GM21423 (cell line): ENCODE measurements around the gene ALKBH6.
"Not testable (repeated sequence)": the region's sequence is repeated elsewhere in the genome, so short reads cannot be mapped to it uniquely, and the experiment has no call there.

Experiments used
- ATAC-seq: cut with Tn5 transposase; IDR thresholded peaks from one replicate; pipeline ENCODE4 v1.9.1; 2021; ENCODE audit warnings: mild to moderate bottlenecking, moderate library complexity; ENCODE audit not compliant: unreplicated experiment

The ALKBH6 gene

DNA sequence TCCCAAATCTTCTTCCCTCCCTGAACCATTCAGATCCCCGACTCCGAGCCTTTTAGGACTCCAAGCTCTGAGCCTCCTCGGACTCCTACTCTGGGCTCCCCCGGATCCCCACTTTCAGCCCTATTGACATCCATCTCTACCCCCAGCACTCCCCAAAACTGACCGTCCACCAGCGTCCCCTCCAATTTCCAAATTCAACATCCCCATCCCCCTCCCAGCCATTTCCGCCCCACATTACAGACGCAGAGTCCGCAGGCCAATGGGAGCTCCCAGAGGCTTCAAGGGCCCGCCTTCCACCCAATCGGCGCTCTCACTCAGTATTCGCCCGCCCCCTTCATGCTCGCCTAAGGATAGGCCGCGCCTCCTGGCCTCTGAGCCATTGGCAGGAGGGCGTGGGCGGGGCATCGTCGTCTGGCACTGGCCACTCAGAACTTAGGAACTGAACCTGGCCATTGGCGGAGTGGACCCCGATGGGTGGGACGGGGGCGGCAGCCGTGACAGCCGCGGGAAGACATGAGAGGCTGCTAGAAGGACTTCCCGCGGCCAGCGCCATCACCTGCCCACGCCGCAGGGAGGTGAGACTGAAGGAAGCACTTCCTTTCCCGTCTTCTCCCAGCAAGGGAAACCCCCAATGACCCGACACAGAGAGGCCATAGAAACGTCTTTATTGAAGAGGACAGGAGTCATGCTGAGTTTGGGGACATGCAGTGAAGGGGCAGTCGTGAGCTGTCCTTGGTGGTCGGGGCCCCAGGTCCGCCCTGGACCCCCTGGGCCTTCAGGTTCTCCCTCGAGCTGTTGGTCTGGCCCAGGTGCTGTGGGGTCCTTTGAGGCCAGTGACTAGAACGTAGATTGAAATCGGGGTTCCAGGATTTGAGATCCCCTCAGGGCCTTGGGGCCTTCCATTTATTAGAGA is at the start of gene ALKBH6:
Gene ALKBH6 (minus strand): TSS at position 202 of the 913 bp plus-strand sequence. CDS start 816 bp downstream, outside the sequence.
- peak; percentile 93 for ATAC-seq

GRCh38 chr19:36061367-36061766 is 47.4 kb upstream of the ALKBH6 start:
- no peak for ATAC-seq

DNA sequence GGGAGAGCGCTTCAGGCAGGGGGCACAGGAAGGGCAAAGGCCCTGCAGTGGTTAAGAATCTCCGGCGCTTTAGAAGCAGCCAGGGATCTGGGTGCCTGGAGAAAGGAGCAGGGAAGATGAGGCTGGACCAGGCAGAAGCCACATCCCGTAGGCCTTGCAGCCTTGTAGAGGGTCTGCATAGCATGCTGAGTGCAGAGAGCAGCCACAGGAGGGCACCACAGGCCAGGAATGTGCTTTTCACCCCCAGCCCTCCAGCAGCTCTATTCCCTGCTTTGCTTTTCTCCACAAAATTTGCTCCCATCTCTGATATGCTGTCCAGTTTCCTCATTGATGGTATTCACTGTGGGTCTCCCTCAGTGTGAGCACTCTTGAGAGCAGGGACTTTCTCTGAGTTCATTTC is 46.4 kb upstream of the ALKBH6 start:
- ATAC-seq: no peak

DNA sequence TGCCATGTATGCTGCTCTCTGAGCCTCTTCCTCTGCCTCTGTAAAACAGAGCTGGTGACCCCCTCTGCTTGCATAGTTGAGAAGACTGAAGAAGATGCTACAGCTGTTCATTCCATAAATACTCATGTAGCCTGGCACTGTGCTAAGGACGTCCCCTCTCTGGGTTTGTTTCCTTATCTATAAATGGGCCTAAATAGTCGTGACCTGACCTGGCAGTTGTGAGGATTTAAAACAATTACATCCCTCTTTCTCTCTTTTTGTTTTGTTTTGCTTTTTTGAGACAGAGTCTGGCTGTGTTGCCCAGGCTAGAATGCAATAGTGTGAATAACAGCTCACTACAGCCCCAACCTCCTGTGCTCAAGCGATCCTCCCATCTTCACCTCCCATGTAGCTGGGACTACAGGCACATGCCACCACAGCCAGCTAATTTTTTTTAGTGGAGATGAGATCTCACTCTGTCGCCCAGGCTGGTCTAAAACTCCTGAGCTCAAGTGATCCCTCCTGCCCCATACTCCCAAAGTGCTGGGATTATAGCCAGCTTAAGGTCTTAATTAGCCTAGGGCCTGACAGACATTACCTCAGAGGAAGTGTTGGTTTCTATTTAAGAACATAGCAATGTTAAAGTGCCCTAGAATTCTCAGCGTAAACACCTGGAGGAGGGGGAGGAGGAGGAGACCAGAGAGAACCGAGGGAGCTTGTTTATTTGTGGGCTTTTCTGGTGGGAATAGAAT is 45.3 kb upstream of the ALKBH6 start:
- ATAC-seq: no peak

DNA sequence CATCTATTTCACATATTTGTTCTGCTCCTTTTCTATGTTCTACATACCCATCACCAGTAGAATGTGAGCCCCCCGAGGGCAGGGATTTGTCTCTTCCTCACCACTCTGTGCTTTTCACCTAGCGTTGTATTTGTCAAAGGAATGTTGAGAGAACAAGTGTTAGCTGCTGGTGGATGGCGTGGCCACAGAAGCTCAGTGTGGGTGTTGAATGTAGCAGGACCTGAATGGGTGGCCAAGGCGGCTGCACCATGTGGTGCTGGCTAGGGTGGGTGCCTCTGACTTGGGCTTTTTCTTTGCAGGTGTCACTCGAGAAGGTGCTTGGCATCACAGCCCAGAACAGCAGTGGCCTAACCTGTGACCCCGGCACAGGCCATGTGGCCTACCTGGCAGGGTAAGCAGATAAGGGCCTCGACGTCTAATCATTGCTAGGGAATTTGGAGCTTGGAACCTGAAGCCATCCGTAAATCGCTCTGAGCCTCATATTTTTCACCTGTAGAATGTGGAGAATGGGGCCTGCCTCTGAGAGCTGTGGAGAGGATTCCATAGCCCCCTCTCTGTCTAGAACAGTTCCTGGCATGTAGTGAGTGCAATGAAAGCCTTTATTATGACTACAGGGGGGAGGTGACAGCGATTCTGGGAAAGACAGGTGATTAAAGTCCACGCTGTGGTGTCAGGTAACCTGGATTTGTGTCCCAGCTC is 44.6 kb upstream of the ALKBH6 start:
- no peak for ATAC-seq

DNA sequence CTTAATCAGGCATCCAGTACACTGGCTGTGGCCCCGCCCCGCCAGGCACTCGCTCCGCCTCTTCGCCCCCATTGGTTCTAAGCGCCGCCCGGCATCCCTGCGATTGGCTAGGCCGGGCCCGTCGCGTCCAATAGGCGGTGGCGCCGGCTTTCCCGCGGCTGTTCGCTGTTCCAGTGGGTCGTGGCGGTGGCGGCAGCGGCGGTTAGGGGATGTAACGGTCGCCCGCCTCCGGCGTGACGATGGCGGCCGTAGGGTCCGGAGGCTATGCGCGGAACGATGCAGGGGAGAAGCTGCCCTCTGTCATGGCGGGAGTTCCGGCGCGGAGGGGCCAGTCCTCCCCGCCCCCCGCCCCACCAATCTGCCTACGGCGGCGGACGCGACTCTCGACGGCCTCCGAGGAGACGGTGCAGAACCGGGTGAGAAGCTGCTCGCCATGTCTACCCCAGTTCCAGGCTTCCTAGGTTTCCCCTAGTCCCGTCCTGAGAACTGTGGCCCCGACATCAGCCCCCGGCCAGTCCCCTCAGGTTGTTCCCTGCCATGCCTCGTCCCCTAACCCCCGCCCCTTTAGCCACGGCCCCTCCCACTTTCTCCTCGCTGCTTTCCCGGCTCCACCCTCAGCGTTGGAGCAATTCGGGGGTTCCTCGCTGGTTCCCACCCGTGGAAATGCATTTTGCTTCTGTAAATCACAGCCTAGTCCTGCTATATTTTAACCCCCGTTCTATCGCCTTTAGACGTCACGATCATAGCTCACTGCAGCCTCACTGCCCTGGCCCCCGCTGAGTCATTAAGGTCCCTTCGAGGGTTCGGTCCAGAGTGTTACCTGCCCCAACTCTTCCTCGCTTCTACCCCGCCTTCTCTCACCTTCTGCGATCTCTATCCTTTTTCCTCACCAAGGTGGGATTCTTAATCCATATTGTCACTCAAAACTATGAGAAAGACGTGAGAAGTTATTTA is 41.0 kb upstream of the ALKBH6 start, which contains the start of gene WDR62:
Gene WDR62 (plus strand): TSS at position 165 of the 954 bp plus-strand sequence. CDS start 75 bp downstream, at position 240.
- ATAC-seq: peak; percentile 64

GRCh38 chr19:36054119-36054732 is 40.2 kb upstream of the ALKBH6 start, which contains the start of gene THAP8:
Gene THAP8, minus strand, starts transcription at chr19:36054285. Its CDS starts 68 bp downstream, at chr19:36054217.
- peak; percentile 75 for ATAC-seq

- no peak for ATAC-seq
Observed at GRCh38 chr19:36051637-36052036, 37.6 kb upstream of the ALKBH6 start.

GRCh38 chr19:36051236-36051635 is 37.2 kb upstream of the ALKBH6 start:
- ATAC-seq: no peak

DNA sequence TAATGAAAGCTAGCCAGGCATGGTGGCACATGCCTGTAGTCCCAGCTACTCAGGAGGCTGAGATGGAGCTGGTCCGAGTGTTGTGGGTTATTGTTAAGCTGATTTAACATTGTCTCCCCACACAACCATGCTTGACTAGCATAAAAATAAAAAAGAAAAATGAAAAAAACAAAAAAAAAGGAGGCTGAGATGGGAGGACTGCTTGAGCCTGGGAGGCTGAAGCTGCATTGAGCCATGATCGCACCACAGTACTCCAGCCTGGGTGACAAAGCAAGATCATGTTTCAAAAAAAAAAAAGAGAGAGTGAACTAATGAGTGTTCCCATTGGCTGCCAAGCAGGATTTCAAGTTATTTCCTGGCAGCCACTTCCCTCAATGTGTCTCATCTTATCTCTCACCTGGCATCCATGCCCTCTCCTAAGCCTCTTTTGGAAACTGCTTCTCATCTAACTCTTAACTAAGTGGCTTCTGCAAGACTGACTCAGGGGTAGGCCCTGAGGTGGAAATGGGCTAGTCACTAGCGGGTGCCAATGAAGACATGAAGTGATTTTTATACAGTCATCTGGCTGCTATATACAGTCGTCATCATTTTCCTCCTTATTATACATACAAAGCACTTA is 35.2 kb upstream of the ALKBH6 start:
- no peak for ATAC-seq

DNA sequence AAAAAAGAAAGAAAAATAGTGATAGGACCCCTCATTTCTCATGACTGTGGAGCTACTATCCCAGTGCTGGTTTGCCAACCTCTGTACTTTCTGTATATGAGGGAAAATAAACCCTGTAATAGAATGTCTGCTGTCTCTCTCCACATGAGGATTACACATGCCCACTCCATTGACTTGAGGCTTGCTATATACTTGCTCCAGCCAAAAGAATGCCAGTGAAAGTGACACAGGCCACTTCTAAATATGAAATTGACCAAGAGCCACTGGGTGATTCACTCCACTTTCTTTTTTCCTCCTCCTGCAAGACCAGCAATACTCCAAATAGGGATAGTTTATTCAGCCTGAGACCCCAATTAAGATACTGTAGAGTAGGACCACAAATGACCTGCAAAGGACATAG is 33.8 kb upstream of the ALKBH6 start:
- ATAC-seq: no peak

DNA sequence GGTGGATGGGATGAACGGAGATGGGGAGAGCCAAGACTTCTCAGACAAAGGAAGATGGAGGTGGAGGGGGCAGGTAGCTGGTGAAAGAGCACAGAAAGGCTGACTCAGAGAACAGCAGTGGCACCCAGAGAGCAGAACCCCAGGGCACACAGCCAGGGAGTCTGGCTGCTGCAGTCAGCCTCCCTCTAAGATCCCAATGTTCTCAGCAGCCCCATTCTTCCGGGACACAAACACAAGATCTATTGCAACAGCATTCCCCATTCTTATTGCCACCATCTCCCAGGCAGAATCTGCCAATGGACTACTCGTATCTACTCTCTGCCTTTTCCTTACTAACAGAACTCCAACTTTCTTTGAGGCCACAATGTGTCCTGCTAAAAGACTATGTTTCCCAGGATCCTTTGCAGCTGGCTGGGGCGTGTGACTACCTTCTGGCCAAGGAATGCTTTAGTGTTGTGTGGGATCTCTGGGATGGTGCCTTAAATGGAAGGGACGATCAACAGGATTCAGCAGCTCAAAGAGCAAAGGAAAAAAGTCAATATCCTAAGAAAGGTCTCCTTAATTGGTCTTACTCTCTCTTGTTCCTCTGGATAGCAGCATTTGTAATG is 32.5 kb upstream of the ALKBH6 start:
- no peak for ATAC-seq

GRCh38 chr19:36043952-36044351 is 29.9 kb upstream of the ALKBH6 start:
- no peak for ATAC-seq

- ATAC-seq: no peak
Observed at GRCh38 chr19:36041831-36042230, 27.8 kb upstream of the ALKBH6 start.

- not testable (repeated sequence) for ATAC-seq
Observed at GRCh38 chr19:36041092-36041491, 27.1 kb upstream of the ALKBH6 start.

GRCh38 chr19:36040495-36040894 is 26.5 kb upstream of the ALKBH6 start:
- no peak for ATAC-seq

- no peak for ATAC-seq
Observed at GRCh38 chr19:36032251-36033104, 18.5 kb upstream of the ALKBH6 start, which contains the start of gene CLIP3. Gene CLIP3, minus strand, starts transcription at chr19:36032873. Its CDS starts 516 bp downstream, at chr19:36032357.

GRCh38 chr19:36031308-36031707 is 17.3 kb upstream of the ALKBH6 start:
- ATAC-seq: no peak
